ENCODE data around the gene CCDC175.

The CCDC175 gene

GRCh38 chr14:59530349-59530748 lies 46.3 kb downstream of the CCDC175 start:
- ATAC-seq (replicated peaks) (no peak), DNase-seq (no peak)
- Mint-ChIP-seq H3K27me3 (peaks cover 23 to 33% of the 10 kb centered on the region in 2 donors), H3K9me3 (no peaks in the 10 kb centered on the region), H3K4me3 (no peak overlapping the region), H3K36me3 (ENCODE audit: insufficient read depth) (no peaks in the 10 kb centered on the region), H3K4me1 (ENCODE audit: low read depth in 2 of 2) (no peaks in the 10 kb centered on the region), H3K27ac (no peak overlapping the region)

DNA sequence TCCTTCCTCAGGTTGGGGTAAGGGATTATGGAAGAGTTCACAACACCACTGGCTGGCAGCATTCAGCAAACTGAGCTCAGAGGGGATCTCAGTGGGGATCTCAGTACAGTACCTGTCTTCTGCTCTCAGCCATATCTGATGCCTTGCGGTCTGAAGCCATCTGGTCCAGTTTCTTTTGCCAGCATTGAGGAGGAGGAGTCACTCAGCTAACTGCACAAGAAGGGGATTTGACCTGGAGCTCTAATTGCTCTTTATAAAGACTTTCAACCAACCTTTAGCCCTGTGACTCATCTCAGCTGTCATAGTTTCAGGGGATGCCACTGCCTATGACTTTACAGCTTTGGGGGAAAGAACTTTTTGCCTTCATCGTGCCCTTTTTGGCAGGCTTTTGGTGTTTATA lies 47.4 kb downstream of the CCDC175 start:
- H3K27me3 Mint-ChIP-seq = peaks cover 12 to 33% of the 10 kb centered on the region in 2 donors
- H3K27ac Mint-ChIP-seq = no peak overlapping the region

DNA sequence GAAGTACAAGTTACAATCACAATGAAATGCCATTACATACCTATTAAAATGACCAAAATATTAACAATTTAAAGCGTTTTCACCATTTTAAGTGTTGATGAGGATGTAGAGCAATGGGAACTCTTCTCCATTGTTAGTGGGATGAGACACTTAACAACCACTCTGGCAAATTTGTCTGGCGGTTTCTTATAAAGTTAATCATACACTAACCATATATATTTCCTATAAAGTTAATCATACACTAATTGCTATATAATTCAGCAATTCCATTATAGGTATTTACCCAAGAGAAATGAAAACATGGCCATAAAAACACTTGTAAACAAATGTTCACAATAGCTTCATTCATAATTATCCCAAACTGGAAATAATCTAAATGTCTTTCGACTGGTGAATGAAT lies 56.4 kb downstream of the CCDC175 start:
- DNase-seq (no peak), ATAC-seq (replicated peaks) (no peak)
- Mint-ChIP-seq H3K36me3 (ENCODE audit: insufficient read depth) (no peaks in the 10 kb centered on the region), H3K27me3 (peaks cover 24 to 33% of the 10 kb centered on the region in 2 donors), H3K4me1 (ENCODE audit: low read depth in 2 of 2) (no peaks in the 10 kb centered on the region), H3K9me3 (no peaks in the 10 kb centered on the region), H3K27ac (no peak overlapping the region), H3K4me3 (no peak overlapping the region)

More for the DNA sequence above, 47.4 kb downstream of the CCDC175 start:
- Mint-ChIP-seq H3K36me3 (ENCODE audit: insufficient read depth) (no peaks in the 10 kb centered on the region), H3K4me3 (no peak overlapping the region), H3K4me1 (ENCODE audit: low read depth in 2 of 2) (no peaks in the 10 kb centered on the region), H3K9me3 (no peaks in the 10 kb centered on the region)
- ATAC-seq (replicated peaks) = no peak
- no peak for DNase-seq

GRCh38 chr14:59511916-59512575 lies 64.6 kb downstream of the CCDC175 start:
- no peak overlapping the region for H3K27ac Mint-ChIP-seq
- H3K4me3 Mint-ChIP-seq = no peak overlapping the region
- peaks cover 0 to 3% of the 10 kb centered on the region in 2 donors for H3K4me1 Mint-ChIP-seq (ENCODE audit: low read depth in 2 of 2)

DNA sequence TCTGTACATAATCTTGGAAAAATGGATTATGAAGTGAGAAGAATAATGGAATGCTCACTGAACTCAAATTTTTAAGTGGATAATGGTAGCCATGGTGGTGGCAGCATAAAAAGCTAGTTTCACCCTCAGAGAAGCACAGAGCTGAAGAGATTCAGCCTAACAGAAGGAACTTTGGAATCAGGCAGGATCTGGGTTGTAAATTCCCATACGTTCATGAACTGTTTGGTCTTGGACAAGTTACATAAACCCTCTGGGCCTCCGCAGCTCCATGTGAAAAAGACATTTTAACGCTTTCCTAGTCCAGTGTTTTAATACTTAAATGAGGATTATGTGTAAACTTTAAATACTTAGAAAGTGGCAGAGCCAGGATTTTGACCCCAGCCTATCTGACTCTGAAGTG lies 65.6 kb downstream of the CCDC175 start:
- Mint-ChIP-seq H3K27ac (no peak overlapping the region), H3K36me3 (ENCODE audit: insufficient read depth) (peaks cover 2% of the 10 kb centered on the region), H3K27me3 (peaks cover 30 to 58% of the 10 kb centered on the region in 2 donors), H3K4me3 (no peak overlapping the region), H3K4me1 (ENCODE audit: low read depth in 2 of 2) (peaks cover 0 to 4% of the 10 kb centered on the region in 2 donors), H3K9me3 (no peaks in the 10 kb centered on the region)
- no peak for DNase-seq
- no peak for ATAC-seq (replicated peaks)

More at GRCh38 chr14:59511916-59512575, 64.6 kb downstream of the CCDC175 start:
- Mint-ChIP-seq H3K27me3 (peaks cover 36 to 67% of the 10 kb centered on the region in 2 donors), H3K36me3 (ENCODE audit: insufficient read depth) (peaks cover 2% of the 10 kb centered on the region), H3K9me3 (no peaks in the 10 kb centered on the region)
- DNase-seq (no peak), ATAC-seq (replicated peaks) (no peak)

- no peak for DNase-seq
- H3K36me3 Mint-ChIP-seq (ENCODE audit: insufficient read depth) = peaks cover 2% of the 10 kb centered on the region
- H3K4me3 Mint-ChIP-seq = no peak overlapping the region
- H3K9me3 Mint-ChIP-seq = no peaks in the 10 kb centered on the region
- H3K27me3 Mint-ChIP-seq = peaks cover 25 to 48% of the 10 kb centered on the region in 2 donors
- H3K27ac Mint-ChIP-seq = no peak overlapping the region
- H3K4me1 Mint-ChIP-seq (ENCODE audit: low read depth in 2 of 2) = peaks cover 0 to 4% of the 10 kb centered on the region in 2 donors
- no peak for ATAC-seq (replicated peaks)
Measured at GRCh38 chr14:59510001-59510400, 66.6 kb downstream of the CCDC175 start.

DNA sequence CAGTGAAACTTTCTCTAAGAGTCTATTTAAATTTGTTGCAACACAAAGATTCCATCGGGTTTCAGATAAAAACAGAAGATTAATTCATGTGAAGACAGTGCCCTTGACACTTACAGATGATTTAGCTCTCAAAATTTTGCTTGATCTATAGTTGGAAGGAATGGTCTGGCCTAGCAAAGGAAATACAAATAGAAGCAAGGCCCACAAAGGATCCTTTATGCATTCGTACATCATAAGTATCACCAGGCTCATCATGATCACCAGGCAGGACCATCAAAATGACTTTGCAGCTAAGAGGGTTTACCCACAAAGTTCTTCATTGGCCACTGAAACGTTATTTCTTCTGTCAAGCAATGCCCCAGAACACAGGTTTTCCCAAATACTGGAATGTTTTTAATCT lies 67.5 kb downstream of the CCDC175 start:
- ATAC-seq (replicated peaks) (no peak), DNase-seq (no peak)
- peaks cover 2% of the 10 kb centered on the region for H3K36me3 Mint-ChIP-seq (ENCODE audit: insufficient read depth)

DNA sequence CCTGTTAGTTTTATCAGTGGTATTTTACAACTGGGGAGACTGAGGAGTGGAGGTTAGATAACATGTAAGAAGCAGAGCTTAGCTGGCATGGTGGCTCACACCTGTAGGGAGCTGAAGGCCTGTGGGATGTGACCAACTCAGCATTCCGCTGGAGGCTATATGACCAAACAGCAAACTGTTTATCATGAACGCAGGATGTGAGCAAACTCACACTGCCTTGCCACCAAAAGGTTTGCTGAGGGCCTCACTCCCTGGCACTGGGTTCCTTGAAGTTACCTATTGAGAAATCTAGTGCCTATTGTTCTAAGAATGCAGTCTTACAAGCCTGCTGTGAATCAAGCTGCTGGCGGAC lies 68.9 kb downstream of the CCDC175 start:
- DNase-seq = no peak
- peaks cover 4% of the 10 kb centered on the region for H3K36me3 Mint-ChIP-seq (ENCODE audit: insufficient read depth)
- no peak overlapping the region for H3K4me3 Mint-ChIP-seq
- no peak overlapping the region for H3K27ac Mint-ChIP-seq
- H3K27me3 Mint-ChIP-seq = peaks cover 19 to 26% of the 10 kb centered on the region in 2 donors
- no peaks in the 10 kb centered on the region for H3K9me3 Mint-ChIP-seq
- no peak for ATAC-seq (replicated peaks)
- peaks cover 8 to 16% of the 10 kb centered on the region in 2 donors for H3K4me1 Mint-ChIP-seq (ENCODE audit: low read depth in 2 of 2)

More for the DNA sequence above, 67.5 kb downstream of the CCDC175 start:
- Mint-ChIP-seq H3K4me1 (ENCODE audit: low read depth in 2 of 2) (peaks cover 6 to 7% of the 10 kb centered on the region in 2 donors), H3K4me3 (no peak overlapping the region), H3K27me3 (peaks cover 25 to 39% of the 10 kb centered on the region in 2 donors), H3K27ac (no peak overlapping the region), H3K9me3 (no peaks in the 10 kb centered on the region)

DNA sequence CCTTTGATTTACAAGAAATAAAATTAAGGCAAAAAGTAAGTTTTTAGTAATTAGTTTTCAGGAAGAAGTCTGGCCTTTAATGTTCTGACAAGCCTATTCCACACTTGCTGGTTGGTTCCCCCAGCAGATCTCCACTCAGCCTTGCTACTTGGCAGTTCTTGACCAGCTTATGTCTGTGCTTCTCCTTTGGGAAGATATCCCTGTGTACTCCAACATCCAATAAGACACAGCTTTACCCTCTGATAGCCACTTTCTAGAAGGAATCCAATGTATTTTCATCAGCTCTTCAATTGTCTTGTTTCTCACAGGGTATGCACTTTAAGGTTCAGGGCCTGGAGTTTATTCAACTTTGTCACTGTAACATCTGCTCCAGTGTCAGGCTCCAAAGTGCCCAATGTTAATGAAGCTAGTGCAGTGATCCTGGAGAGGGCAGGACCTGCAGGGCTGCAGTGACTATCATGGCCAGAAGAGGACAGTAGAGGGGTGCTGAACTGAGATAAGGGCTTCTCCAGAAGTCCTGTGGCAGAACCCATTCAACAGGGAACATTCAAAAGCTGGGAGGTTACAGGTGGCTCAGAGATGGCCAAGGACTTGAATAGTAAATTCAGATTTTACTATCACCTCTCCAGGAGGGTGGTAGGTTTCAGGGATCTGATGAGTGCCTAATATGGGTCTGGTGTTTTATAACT lies 69.4 kb downstream of the CCDC175 start:
- ATAC-seq (replicated peaks) (peak; percentile 69), DNase-seq (peak; percentile 20 to 45 (median 31))
- Mint-ChIP-seq H3K36me3 (ENCODE audit: insufficient read depth) (peaks cover 9% of the 10 kb centered on the region), H3K4me3 (no peak overlapping the region), H3K27ac (no peak overlapping the region), H3K27me3 (peaks cover 19 to 22% of the 10 kb centered on the region in 2 donors), H3K4me1 (ENCODE audit: low read depth in 2 of 2) (peaks cover 8 to 16% of the 10 kb centered on the region in 2 donors), H3K9me3 (no peaks in the 10 kb centered on the region)

DNA sequence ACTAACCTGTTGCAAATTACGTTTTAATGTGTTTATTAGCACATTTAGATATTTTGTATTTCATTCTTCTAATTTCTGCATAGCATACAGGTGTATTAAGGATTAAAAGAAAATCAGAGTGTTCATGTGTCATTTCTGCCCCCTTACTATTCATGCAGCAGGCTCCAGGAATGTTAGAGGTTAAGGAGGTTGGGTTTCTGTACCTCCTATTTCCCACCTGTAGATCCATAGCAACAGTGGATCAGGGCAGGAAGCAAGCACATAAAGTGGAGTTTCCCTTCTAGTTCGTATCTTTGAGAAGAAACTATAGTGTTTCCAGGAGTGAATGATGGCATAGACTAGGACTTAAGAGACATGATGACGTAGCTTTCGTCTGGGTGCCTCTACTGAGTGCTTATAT lies 73.4 kb downstream of the CCDC175 start:
- Mint-ChIP-seq H3K9me3 (no peaks in the 10 kb centered on the region), H3K36me3 (ENCODE audit: insufficient read depth) (peaks cover 23% of the 10 kb centered on the region), H3K27ac (no peak overlapping the region), H3K27me3 (no peaks in the 10 kb centered on the region), H3K4me1 (ENCODE audit: low read depth in 2 of 2) (peaks cover 8 to 16% of the 10 kb centered on the region in 2 donors), H3K4me3 (no peak overlapping the region)
- no peak for DNase-seq
- ATAC-seq (replicated peaks) = no peak

GRCh38 chr14:59500732-59501131 lies 75.9 kb downstream of the CCDC175 start:
- ATAC-seq (replicated peaks) = no peak
- peak overlapping the region in 1 of 2 donors; percentile 44 for H3K27ac Mint-ChIP-seq

DNA sequence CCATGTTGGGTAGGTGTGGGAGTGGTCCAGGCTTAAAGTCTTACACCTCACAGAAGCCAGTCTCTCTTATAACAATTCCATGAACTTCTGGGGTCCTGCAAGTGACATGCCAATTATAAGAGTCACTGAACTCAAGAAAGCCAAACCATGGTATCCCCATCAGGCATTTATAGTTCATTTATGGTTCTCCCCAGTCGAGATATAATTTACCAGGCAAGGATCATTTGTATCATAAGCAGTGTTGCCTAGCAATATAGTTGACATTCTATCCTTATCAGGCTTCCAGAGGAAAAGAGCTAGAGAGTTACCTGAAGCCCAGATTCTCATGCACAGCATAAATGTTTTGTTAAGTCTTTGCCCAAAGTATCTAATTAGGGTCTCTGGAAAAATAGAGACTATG lies 84.2 kb downstream of the CCDC175 start:
- Mint-ChIP-seq H3K9me3 (no peaks in the 10 kb centered on the region), H3K4me1 (ENCODE audit: low read depth in 2 of 2) (peaks cover 17 to 55% of the 10 kb centered on the region in 2 donors), H3K27ac (no peak overlapping the region), H3K27me3 (no peaks in the 10 kb centered on the region), H3K36me3 (ENCODE audit: insufficient read depth) (peaks cover 25% of the 10 kb centered on the region), H3K4me3 (no peak overlapping the region)
- DNase-seq = no peak
- ATAC-seq (replicated peaks) = no peak

More at GRCh38 chr14:59500732-59501131, 75.9 kb downstream of the CCDC175 start:
- Mint-ChIP-seq H3K36me3 (ENCODE audit: insufficient read depth) (peaks cover 31% of the 10 kb centered on the region), H3K9me3 (no peaks in the 10 kb centered on the region), H3K4me1 (ENCODE audit: low read depth in 2 of 2) (peaks cover 10 to 24% of the 10 kb centered on the region in 2 donors), H3K4me3 (no peak overlapping the region), H3K27me3 (no peaks in the 10 kb centered on the region)
- no peak for DNase-seq

DNA sequence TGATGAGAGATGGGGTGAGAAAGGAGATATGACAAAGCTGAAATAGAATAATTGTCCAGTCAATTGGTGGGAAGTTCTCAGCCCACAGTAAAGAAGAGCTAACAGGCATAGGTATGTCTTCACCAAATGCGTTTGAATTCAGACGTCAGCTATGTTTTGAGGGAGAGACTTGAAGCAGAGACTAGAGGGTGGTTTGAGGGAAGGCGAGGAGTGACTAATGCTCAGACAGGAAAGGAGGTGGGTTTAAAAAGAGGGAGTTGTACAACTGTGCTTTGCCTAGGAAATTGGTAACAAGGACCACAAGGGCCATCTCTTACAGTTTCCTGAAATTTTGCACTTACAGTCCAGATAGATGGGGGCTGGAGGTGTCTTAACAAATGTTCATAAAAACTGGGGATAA lies 85.9 kb downstream of the CCDC175 start:
- DNase-seq (no peak), ATAC-seq (replicated peaks) (no peak)
- Mint-ChIP-seq H3K4me1 (ENCODE audit: low read depth in 2 of 2) (peaks cover 14 to 48% of the 10 kb centered on the region in 2 donors), H3K27ac (peak overlapping the region in 1 of 2 donors; percentile 12), H3K27me3 (no peaks in the 10 kb centered on the region), H3K9me3 (no peaks in the 10 kb centered on the region), H3K4me3 (no peak overlapping the region), H3K36me3 (ENCODE audit: insufficient read depth) (peaks cover 20% of the 10 kb centered on the region)

- ATAC-seq (replicated peaks) (peak; percentile 53), DNase-seq (no peak)
- H3K27ac Mint-ChIP-seq = peak overlapping the region; percentile 82 to 85
- no peaks in the 10 kb centered on the region for H3K9me3 Mint-ChIP-seq
- peak overlapping the region; percentile 89 to 90 for H3K4me3 Mint-ChIP-seq
- H3K4me1 Mint-ChIP-seq (ENCODE audit: low read depth in 2 of 2) = peaks cover 45 to 51% of the 10 kb centered on the region in 2 donors
- H3K27me3 Mint-ChIP-seq = no peaks in the 10 kb centered on the region
- peaks cover 11% of the 10 kb centered on the region for H3K36me3 Mint-ChIP-seq (ENCODE audit: insufficient read depth)
Measured at GRCh38 chr14:59484639-59485175, 91.9 kb downstream of the CCDC175 start.
